ENCODE data around the gene CFAP46. TPM values are rescaled to one million over a fixed set of nuclear protein-coding genes. Genes with fewer than 3 reads are reported as not detected.
"Not testable (repeated sequence)": the region's sequence is repeated elsewhere in the genome, so short reads cannot be mapped to it uniquely, and the experiment has no call there.

Gene CFAP46
- total RNA-seq, 1 donor from 2014 or later, result 10.9 TPM

- Mint-ChIP-seq H3K36me3 (peaks cover 3% of the 10 kb centered on the region), H3K27ac (no peak overlapping the region), H3K4me1 (ENCODE audit: unreplicated experiment) (peaks cover 8% of the 10 kb centered on the region), H3K4me3 (no peak overlapping the region), H3K27me3 (peaks cover 22% of the 10 kb centered on the region), H3K9me3 (no peaks in the 10 kb centered on the region)
- no peak for TF ChIP-seq CTCF (conservative IDR thresholded peaks at IDR 0.05)
- DNase-seq (ENCODE audit: extremely low spot score, unreplicated experiment), result no peak
Measured at GRCh38 chr10:132890301-132890700, 52.1 kb downstream of the CFAP46 start.

GRCh38 chr10:132889556-132889955 is 52.8 kb downstream of the CFAP46 start:
- H3K9me3 Mint-ChIP-seq, result no peaks in the 10 kb centered on the region
- DNase-seq (ENCODE audit: extremely low spot score, unreplicated experiment), result peak; percentile 62
- no peak overlapping the region for H3K4me3 Mint-ChIP-seq
- no peak overlapping the region for H3K27ac Mint-ChIP-seq
- H3K4me1 Mint-ChIP-seq (ENCODE audit: unreplicated experiment), result peaks cover 8% of the 10 kb centered on the region
- H3K27me3 Mint-ChIP-seq, result peaks cover 25% of the 10 kb centered on the region
- peaks cover 3% of the 10 kb centered on the region for H3K36me3 Mint-ChIP-seq
- TF ChIP-seq CTCF (conservative IDR thresholded peaks at IDR 0.05), result no peak

GRCh38 chr10:132888898-132889490 is 53.4 kb downstream of the CFAP46 start:
- Mint-ChIP-seq H3K27ac (no peak overlapping the region), H3K27me3 (peaks cover 24% of the 10 kb centered on the region), H3K4me3 (no peak overlapping the region), H3K4me1 (ENCODE audit: unreplicated experiment) (peaks cover 8% of the 10 kb centered on the region), H3K9me3 (no peaks in the 10 kb centered on the region), H3K36me3 (peaks cover 3% of the 10 kb centered on the region)
- peak; percentile 65 for DNase-seq (ENCODE audit: extremely low spot score, unreplicated experiment)
- no peak for TF ChIP-seq CTCF (conservative IDR thresholded peaks at IDR 0.05)

- H3K4me3 Mint-ChIP-seq; H3K36me3 Mint-ChIP-seq; H3K4me1 Mint-ChIP-seq (ENCODE audit: unreplicated experiment); H3K9me3 Mint-ChIP-seq; H3K27ac Mint-ChIP-seq; DNase-seq (ENCODE audit: extremely low spot score, unreplicated experiment): not testable (repeated sequence)
- peaks cover 28% of the 10 kb centered on the region for H3K27me3 Mint-ChIP-seq
Measured at GRCh38 chr10:132888446-132888845, 53.9 kb downstream of the CFAP46 start.

GRCh38 chr10:132886211-132887099 is 55.9 kb downstream of the CFAP46 start:
- Mint-ChIP-seq H3K4me3 (no peak overlapping the region), H3K27me3 (peaks cover 37% of the 10 kb centered on the region), H3K9me3 (no peaks in the 10 kb centered on the region), H3K27ac (no peak overlapping the region), H3K36me3 (no peaks in the 10 kb centered on the region), H3K4me1 (ENCODE audit: unreplicated experiment) (peaks cover 6% of the 10 kb centered on the region)
- TF ChIP-seq CTCF (conservative IDR thresholded peaks at IDR 0.05), result no peak
- peak; percentile 67 for DNase-seq (ENCODE audit: extremely low spot score, unreplicated experiment)

Measured in type B pancreatic cell (in vitro differentiated cells).